Suppressor macrophage (primary cell): ENCODE measurements around the gene WDR13.
"Not testable (repeated sequence)": the region's sequence is repeated elsewhere in the genome, so short reads cannot be mapped to it uniquely, and the experiment has no call there.

Source experiments
- DNase-seq, 4 experiments: peaks; one replicate each; pipeline ENCODE4 v3.0.0-alpha.2; 2020 to 2022

The WDR13 gene

GRCh38 chrX:48595929-48596328, 1.4 kb upstream of the WDR13 start:
- no peak for DNase-seq

GRCh38 chrX:48598614-48599013, 1.3 kb downstream of the WDR13 start:
- no peak for DNase-seq

- no peak for DNase-seq
These were observed 2.0 kb downstream of the WDR13 start for GRCh38 chrX:48599341-48599740.

- no peak for DNase-seq
These were observed 2.9 kb downstream of the WDR13 start for GRCh38 chrX:48600226-48600625.

GRCh38 chrX:48601741-48602394, 4.6 kb downstream of the WDR13 start:
- DNase-seq, result no peak

GRCh38 chrX:48604701-48605100, 7.4 kb downstream of the WDR13 start:
- DNase-seq, result no peak

GRCh38 chrX:48606091-48606490, 8.8 kb downstream of the WDR13 start:
- no peak for DNase-seq

GRCh38 chrX:48611703-48612102, 14.4 kb downstream of the WDR13 start:
- DNase-seq, result no peak

GRCh38 chrX:48613502-48614160, 16.3 kb downstream of the WDR13 start:
- DNase-seq, result no peak

GRCh38 chrX:48616576-48616975, 19.3 kb downstream of the WDR13 start:
- peak; percentile 62 to 76 (median 70) for DNase-seq

GRCh38 chrX:48617542-48618340, 20.4 kb downstream of the WDR13 start:
- peak in 3 of 4 experiments; percentile 20 to 38 (median 25) for DNase-seq

GRCh38 chrX:48626401-48627298, 29.4 kb downstream of the WDR13 start:
- DNase-seq, result no peak

GRCh38 chrX:48631376-48632090, 34.2 kb downstream of the WDR13 start:
- DNase-seq, result peak; percentile 86 to 90 (median 88)

- DNase-seq, result no peak
These were observed 34.9 kb downstream of the WDR13 start for GRCh38 chrX:48632207-48632606.

GRCh38 chrX:48636301-48636700, 39.0 kb downstream of the WDR13 start:
- no peak for DNase-seq

- no peak for DNase-seq
These were observed 39.5 kb downstream of the WDR13 start for GRCh38 chrX:48636776-48637175.

- no peak for DNase-seq
These were observed 48.4 kb downstream of the WDR13 start for GRCh38 chrX:48645669-48646068.

GRCh38 chrX:48648336-48648751, 51.1 kb downstream of the WDR13 start:
- peak; percentile 50 to 73 (median 70) for DNase-seq

- no peak for DNase-seq
These were observed 51.8 kb downstream of the WDR13 start for GRCh38 chrX:48649102-48649501.

- DNase-seq, result not testable (repeated sequence)
These were observed 54.8 kb downstream of the WDR13 start for GRCh38 chrX:48652055-48652579.

- DNase-seq, result not testable (repeated sequence)
These were observed 57.5 kb downstream of the WDR13 start for GRCh38 chrX:48654746-48655145.
